Measurements from ENCODE around the gene ZNG1F. TPM values are rescaled to one million over a fixed set of nuclear protein-coding genes. Genes with fewer than 3 reads are reported as not detected.
"Not testable (repeated sequence)": the region's sequence is repeated elsewhere in the genome, so short reads cannot be mapped to it uniquely, and the experiment has no call there.

Gene ZNG1F
- total RNA-seq (2014; rRNA removed) (5.7 and 6.9 TPM in 2 replicates), Bru-seq, nascent RNA (percentile 63 among the genes with signal in this experiment), BruChase-seq, experiment 1, labeled RNA remaining after a 6-hour chase (percentile 55 among the genes with signal in this experiment), BruChase-seq, experiment 2, labeled RNA remaining after a 2-hour chase (percentile 71 among the genes with signal in this experiment)
- long read RNA-seq, partial matches to known transcripts: 27 of 43 reads
- long read RNA-seq, other reads (novel, unspliced or antisense): 16 of 43 reads

- DNase-seq; H2AFZ ChIP-seq (ENCODE audit: low read length); H3K9me2 ChIP-seq (replicated peaks; ENCODE audit: low read length); H3K36me3 ChIP-seq (ENCODE audit: low read depth, low read length); H3K4me1 ChIP-seq (ENCODE audit: insufficient read depth, low read length); POLR2A ChIA-PET (ENCODE audit: unreplicated experiment); H3K4me3 ChIP-seq (ENCODE audit: low read length); H3K79me2 ChIP-seq (ENCODE audit: low read length); ATAC-seq; H3F3A ChIP-seq (ENCODE audit: low read length, unreplicated experiment); H4K20me1 ChIP-seq (ENCODE audit: low read length); H3K9me3 ChIP-seq (ENCODE audit: low read length); BruUV-seq (replicated peaks); H3K27ac ChIP-seq (ENCODE audit: low read length); H3K9ac ChIP-seq (ENCODE audit: low read length); CTCF ChIA-PET; H3K4me2 ChIP-seq (ENCODE audit: low read length); H3K27me3 ChIP-seq (ENCODE audit: low read length); intact Hi-C loops (cut with micrococcal nuclease): not testable (repeated sequence)
Observed at GRCh38 chr9:41189217-41189616, at the start of gene ZNG1F. Gene ZNG1F, minus strand, starts transcription at chr9:41189317. Its CDS starts 59 bp downstream, at chr9:41189258.

DNA sequence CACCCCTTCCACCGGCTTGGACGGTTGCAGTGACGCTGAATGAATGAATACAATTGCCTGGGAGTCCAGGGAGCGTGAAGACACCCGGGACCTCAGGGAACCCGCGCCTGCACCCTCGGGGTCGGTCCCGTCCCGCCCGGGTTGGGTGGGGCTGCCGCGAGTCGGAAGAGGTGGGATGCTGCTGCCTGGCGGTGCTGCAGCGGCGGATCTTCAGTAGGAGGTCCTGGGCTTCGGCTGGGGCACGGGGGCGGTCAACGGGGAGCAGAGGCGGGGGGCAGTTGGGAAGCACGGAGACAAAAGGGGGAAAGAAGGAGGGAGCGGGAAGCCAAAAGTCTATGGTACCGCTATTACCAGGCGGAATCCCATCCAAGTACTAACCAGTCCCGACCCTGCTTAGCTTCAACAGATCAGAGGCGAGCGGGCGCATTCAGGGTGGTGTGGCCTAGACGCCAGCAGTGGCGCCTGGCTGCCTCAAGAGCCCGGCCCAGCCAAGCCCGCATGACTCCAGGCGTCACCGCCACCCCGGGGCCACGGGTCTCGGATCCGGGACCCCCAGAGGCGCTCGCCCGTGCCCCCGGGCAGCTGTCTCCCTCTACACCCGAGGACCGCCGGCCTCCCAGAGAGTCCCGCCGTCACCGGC is 48.1 kb upstream of the ZNG1F start:
- ATAC-seq; H3F3A ChIP-seq (ENCODE audit: low read length, unreplicated experiment); H3K79me2 ChIP-seq (ENCODE audit: low read length); H3K9ac ChIP-seq (ENCODE audit: low read length); H3K4me1 ChIP-seq (ENCODE audit: insufficient read depth, low read length); CTCF ChIA-PET; H3K4me2 ChIP-seq (ENCODE audit: low read length); H3K27me3 ChIP-seq (ENCODE audit: low read length); H3K9me3 ChIP-seq (ENCODE audit: low read length); H4K20me1 ChIP-seq (ENCODE audit: low read length); H3K9me2 ChIP-seq (replicated peaks; ENCODE audit: low read length); DNase-seq; H3K4me3 ChIP-seq (ENCODE audit: low read length); H2AFZ ChIP-seq (ENCODE audit: low read length); BruUV-seq (replicated peaks); intact Hi-C loops (cut with micrococcal nuclease); H3K27ac ChIP-seq (ENCODE audit: low read length); POLR2A ChIA-PET (ENCODE audit: unreplicated experiment); H3K36me3 ChIP-seq (ENCODE audit: low read depth, low read length): not testable (repeated sequence)

GRCh38 chr9:41236486-41237109 is 47.5 kb upstream of the ZNG1F start:
- intact Hi-C loops (cut with micrococcal nuclease); H3K27me3 ChIP-seq (ENCODE audit: low read length); POLR2A ChIA-PET (ENCODE audit: unreplicated experiment): not testable (repeated sequence)

DNA sequence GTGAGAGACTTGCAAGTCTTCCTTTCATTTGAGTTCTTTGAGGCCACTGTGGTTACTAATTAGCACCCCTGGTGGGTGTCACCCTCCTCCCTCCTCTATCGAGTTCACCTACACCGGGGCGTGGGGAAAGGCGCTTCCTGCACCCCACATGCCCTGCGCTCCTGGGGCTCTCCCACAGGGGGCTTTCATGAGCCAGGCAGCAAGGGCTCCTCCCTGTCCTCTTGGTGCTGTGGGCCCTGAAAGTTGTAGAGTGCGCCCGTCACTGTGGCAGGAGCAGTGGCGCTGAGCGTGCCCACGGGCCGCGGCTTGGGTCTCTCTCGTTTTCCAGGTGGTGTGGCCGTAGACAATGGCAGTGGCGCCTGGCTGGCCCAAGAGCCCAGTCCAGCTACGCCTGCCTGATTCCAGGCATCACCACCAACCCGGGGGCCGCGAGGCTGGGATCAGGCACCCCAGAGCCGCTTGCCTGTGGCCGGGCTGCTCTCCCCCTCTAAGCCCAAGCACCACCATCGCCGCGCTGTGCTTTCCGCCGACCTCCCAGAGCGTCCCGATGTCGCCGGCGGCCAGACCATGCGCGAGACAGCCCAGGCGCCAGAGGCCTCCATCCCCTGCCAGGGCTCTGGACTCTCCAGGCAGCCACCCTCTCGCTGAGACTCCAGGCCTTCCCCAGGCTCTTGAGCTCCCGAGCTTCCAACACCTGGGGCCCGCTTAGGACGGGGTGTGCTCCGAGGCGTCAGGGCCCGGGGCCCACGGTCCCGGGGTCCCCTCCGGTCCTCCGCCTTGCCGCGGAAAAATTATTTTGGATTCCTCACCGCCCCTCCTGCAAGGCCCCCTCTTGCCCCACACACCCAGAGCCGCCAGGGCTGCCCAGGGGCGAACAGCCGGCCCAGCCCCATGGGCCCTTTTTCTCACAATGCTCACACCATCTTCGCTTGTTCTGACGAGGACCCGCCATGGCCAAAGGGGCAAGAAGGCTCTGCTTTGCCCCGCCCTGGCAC is 46.0 kb upstream of the ZNG1F start:
- H3K27me3 ChIP-seq (ENCODE audit: low read length); ATAC-seq; H3K4me3 ChIP-seq (ENCODE audit: low read length); BruUV-seq (replicated peaks); H3K9me3 ChIP-seq (ENCODE audit: low read length); intact Hi-C loops (cut with micrococcal nuclease); H3K9ac ChIP-seq (ENCODE audit: low read length); H4K20me1 ChIP-seq (ENCODE audit: low read length); DNase-seq; POLR2A ChIA-PET (ENCODE audit: unreplicated experiment); H3K4me1 ChIP-seq (ENCODE audit: insufficient read depth, low read length); H2AFZ ChIP-seq (ENCODE audit: low read length); CTCF ChIA-PET; H3K27ac ChIP-seq (ENCODE audit: low read length); H3K79me2 ChIP-seq (ENCODE audit: low read length); H3K4me2 ChIP-seq (ENCODE audit: low read length); H3F3A ChIP-seq (ENCODE audit: low read length, unreplicated experiment); H3K9me2 ChIP-seq (replicated peaks; ENCODE audit: low read length); H3K36me3 ChIP-seq (ENCODE audit: low read depth, low read length): not testable (repeated sequence)

More at GRCh38 chr9:41236486-41237109, 47.5 kb upstream of the ZNG1F start:
- H3K4me3 ChIP-seq (ENCODE audit: low read length); ATAC-seq; CTCF ChIA-PET; H3K9me3 ChIP-seq (ENCODE audit: low read length); H3F3A ChIP-seq (ENCODE audit: low read length, unreplicated experiment); DNase-seq; H3K9ac ChIP-seq (ENCODE audit: low read length); H3K79me2 ChIP-seq (ENCODE audit: low read length); H3K27ac ChIP-seq (ENCODE audit: low read length); H3K9me2 ChIP-seq (replicated peaks; ENCODE audit: low read length); H3K36me3 ChIP-seq (ENCODE audit: low read depth, low read length); H4K20me1 ChIP-seq (ENCODE audit: low read length); BruUV-seq (replicated peaks); H3K4me2 ChIP-seq (ENCODE audit: low read length); H3K4me1 ChIP-seq (ENCODE audit: insufficient read depth, low read length); H2AFZ ChIP-seq (ENCODE audit: low read length): not testable (repeated sequence)

DNA sequence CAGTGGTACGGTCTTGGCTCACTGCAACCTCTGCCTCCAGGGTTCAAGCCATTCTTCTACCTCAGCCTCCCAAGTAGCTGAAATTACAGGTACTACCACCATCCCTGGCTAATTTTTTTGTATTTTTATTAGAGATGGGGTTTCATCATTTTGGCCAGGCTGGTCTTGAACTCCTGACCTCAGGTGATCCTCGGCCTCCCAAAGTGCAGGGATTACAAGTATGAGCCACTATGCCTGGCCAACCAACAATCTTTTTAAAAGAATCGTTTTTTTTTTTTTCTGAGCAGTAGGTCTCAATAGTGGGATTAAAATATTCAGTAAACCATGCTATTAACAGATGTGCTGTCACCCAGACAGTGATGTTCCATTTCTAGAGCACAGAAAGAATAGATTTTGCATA is 45.1 kb upstream of the ZNG1F start:
- H3K9me3 ChIP-seq (ENCODE audit: low read length); H3K9ac ChIP-seq (ENCODE audit: low read length); CTCF ChIA-PET; BruUV-seq (replicated peaks); H3K4me3 ChIP-seq (ENCODE audit: low read length); POLR2A ChIA-PET (ENCODE audit: unreplicated experiment); H4K20me1 ChIP-seq (ENCODE audit: low read length); H3K4me2 ChIP-seq (ENCODE audit: low read length); H3K27me3 ChIP-seq (ENCODE audit: low read length); H3K79me2 ChIP-seq (ENCODE audit: low read length); H3K9me2 ChIP-seq (replicated peaks; ENCODE audit: low read length); H3K36me3 ChIP-seq (ENCODE audit: low read depth, low read length); H3K4me1 ChIP-seq (ENCODE audit: insufficient read depth, low read length); ATAC-seq; H3F3A ChIP-seq (ENCODE audit: low read length, unreplicated experiment); H2AFZ ChIP-seq (ENCODE audit: low read length); intact Hi-C loops (cut with micrococcal nuclease); H3K27ac ChIP-seq (ENCODE audit: low read length); DNase-seq: not testable (repeated sequence)

- H2AFZ ChIP-seq (ENCODE audit: low read length); H3K27ac ChIP-seq (ENCODE audit: low read length); CTCF ChIA-PET; DNase-seq; H3F3A ChIP-seq (ENCODE audit: low read length, unreplicated experiment); H3K79me2 ChIP-seq (ENCODE audit: low read length); H3K36me3 ChIP-seq (ENCODE audit: low read depth, low read length); BruUV-seq (replicated peaks); H4K20me1 ChIP-seq (ENCODE audit: low read length); POLR2A ChIA-PET (ENCODE audit: unreplicated experiment); H3K9me2 ChIP-seq (replicated peaks; ENCODE audit: low read length); ATAC-seq; H3K9me3 ChIP-seq (ENCODE audit: low read length); H3K9ac ChIP-seq (ENCODE audit: low read length); intact Hi-C loops (cut with micrococcal nuclease); H3K27me3 ChIP-seq (ENCODE audit: low read length); H3K4me1 ChIP-seq (ENCODE audit: insufficient read depth, low read length); H3K4me2 ChIP-seq (ENCODE audit: low read length); H3K4me3 ChIP-seq (ENCODE audit: low read length): not testable (repeated sequence)
Observed at GRCh38 chr9:41232326-41232725, 43.2 kb upstream of the ZNG1F start.

Data from PC-3 (cell line).